CD8-positive, alpha-beta memory T cell (primary cell): ENCODE measurements around the gene MCM5. TPM values are rescaled to one million over a fixed set of nuclear protein-coding genes. Genes with fewer than 3 reads are reported as not detected.

Experiments
- CTCF ChIA-PET: fragments of 350-600 bp; sonication (Branson Sonifier 250); formaldehyde crosslinking; loops from one replicate; lab custom pipeline; 2021; ENCODE audit warnings: antibody characterized with exemption; lab: Charles Lee
- POLR2A ChIA-PET: fragments of 350-600 bp; sonication (Branson Sonifier 250); formaldehyde crosslinking; loops from one replicate; lab custom pipeline; 2021; ENCODE audit warnings: antibody characterized with exemption; lab: Charles Lee
- DNase-seq, 5 donors: peaks; one replicate each; pipeline versions ENCODE4 v3.0.0 to v3.0.0-alpha.2; 2020 to 2022; ENCODE audit warnings: mixed read lengths in 1 of 5
- H3K27ac ChIP-seq: one replicate; pipeline ENCODE4 v1.7.0; 2013; ENCODE audit warnings: low read depth, mild to moderate bottlenecking, low read length, moderate library complexity
- H3K27me3 ChIP-seq: 2 replicates; pipeline ENCODE4 v1.7.0; 2013; ENCODE audit warnings: low read length, mild to moderate bottlenecking; ENCODE audit not compliant: insufficient read depth, poor library complexity, severe bottlenecking
- H3K36me3 ChIP-seq: 2 replicates; pipeline ENCODE4 v1.7.0; 2013; ENCODE audit warnings: mild to moderate bottlenecking, low read length, moderate library complexity; ENCODE audit not compliant: insufficient read depth
- H3K4me1 ChIP-seq: 2 replicates; pipeline ENCODE4 v1.7.0; 2013; ENCODE audit warnings: mild to moderate bottlenecking, low read length, moderate library complexity; ENCODE audit not compliant: insufficient read depth
- H3K4me3 ChIP-seq: 2 replicates; pipeline ENCODE4 v1.7.0; 2013; ENCODE audit warnings: mild to moderate bottlenecking, low read length
- H3K9me3 ChIP-seq: 2 replicates; pipeline ENCODE4 v1.7.0; 2013; ENCODE audit warnings: mild to moderate bottlenecking, low read length
- H3K27ac Mint-ChIP-seq, 8 donors: one replicate each; pipeline ENCODE4 v1.8.0; 2020 to 2021; ENCODE audit warnings: mixed read lengths in 8 of 8, mild to moderate bottlenecking in 6 of 8, inconsistent platforms in 3 of 8, moderate library complexity in 3 of 8
- H3K27me3 Mint-ChIP-seq, 2 donors: one replicate each; pipeline ENCODE4 v1.8.0; 2020 to 2021; ENCODE audit warnings: mixed read lengths in 2 of 2, mild to moderate bottlenecking in 1 of 2, moderate library complexity in 1 of 2
- H3K36me3 Mint-ChIP-seq, 3 donors: one replicate each; pipeline ENCODE4 v1.8.0; 2020 to 2021; ENCODE audit warnings: mixed read lengths in 3 of 3, inconsistent platforms in 1 of 3, mild to moderate bottlenecking in 1 of 3
- H3K4me1 Mint-ChIP-seq, 3 donors: one replicate each; pipeline ENCODE4 v1.8.0; 2020 to 2021; ENCODE audit warnings: mixed read lengths in 3 of 3, inconsistent platforms in 1 of 3, mild to moderate bottlenecking in 1 of 3
- H3K4me3 Mint-ChIP-seq, 7 donors: one replicate each; pipeline ENCODE4 v1.8.0; 2020 to 2021; ENCODE audit warnings: mixed read lengths in 7 of 7, mild to moderate bottlenecking in 6 of 7, moderate library complexity in 4 of 7, inconsistent platforms in 2 of 7
- H3K9me3 Mint-ChIP-seq, 5 donors: one replicate each; pipeline ENCODE4 v1.8.0; 2020 to 2022; ENCODE audit warnings: mixed read lengths in 5 of 5, mild to moderate bottlenecking in 3 of 5, moderate library complexity in 2 of 5, inconsistent platforms in 1 of 5
- polyA plus RNA-seq: library from polyadenylated mRNA; unstranded; fragments of 300-500 nt; fragmentation: Illumina TruSeq; gene quantifications from one replicate; pipeline ENCODE4 v1.2.3, GENCODE V29; 2021
- total RNA-seq, 2 experiments: library from RNA; stranded (reverse); gene quantifications; one replicate each; pipeline ENCODE4 v1.2.3, GENCODE V29; 2021

Gene MCM5
- total and polyA plus RNA-seq, 3 experiments from 2014 or later = 28.4 to 300 (median 287) TPM

DNA sequence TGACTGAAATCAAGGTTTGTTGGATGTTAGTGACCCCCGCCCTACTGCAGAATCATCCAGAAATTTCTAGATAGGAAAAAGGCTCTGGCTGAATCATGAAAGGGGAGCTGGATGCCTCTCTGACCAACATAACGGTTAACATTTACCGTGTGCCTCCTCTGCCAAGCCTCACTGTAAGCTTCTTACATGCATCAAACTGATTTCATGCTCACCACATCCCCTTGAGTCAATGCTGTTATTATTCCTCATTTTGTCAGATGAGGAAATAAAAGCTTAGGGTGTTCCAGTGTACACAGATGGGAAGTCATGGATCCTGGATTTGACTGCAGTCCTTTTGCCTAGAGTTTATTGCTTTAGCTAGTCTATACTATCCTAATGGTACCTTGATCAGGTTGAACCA lies 24.9 kb upstream of the MCM5 start:
- Mint-ChIP-seq H3K27ac (no peak overlapping the region), H3K4me3 (peak overlapping the region in 1 of 7 donors; percentile 15), H3K4me1 (peaks cover 12 to 25% (median 13%) of the 10 kb centered on the region in 3 donors), H3K27me3 (peaks cover 0 to 2% of the 10 kb centered on the region in 2 donors), H3K9me3 (no peaks in the 10 kb centered on the region), H3K36me3 (no peaks in the 10 kb centered on the region)
- ChIA-PET POLR2A (no interaction called here), CTCF (interaction anchor here (1.4 to 1.6 kb wide), 2 partner anchors 9 to 24 kb away, joined by 4 to 7 read pairs; no protein-coding TSS in a partner anchor)
- DNase-seq = no peak
- Histone ChIP-seq H3K36me3 (no peaks in the 10 kb centered on the region), H3K27ac (no peak overlapping the region), H3K9me3 (no peaks in the 10 kb centered on the region), H3K4me3 (no peak overlapping the region), H3K27me3 (no peaks in the 10 kb centered on the region), H3K4me1 (peaks cover 10% of the 10 kb centered on the region)

DNA sequence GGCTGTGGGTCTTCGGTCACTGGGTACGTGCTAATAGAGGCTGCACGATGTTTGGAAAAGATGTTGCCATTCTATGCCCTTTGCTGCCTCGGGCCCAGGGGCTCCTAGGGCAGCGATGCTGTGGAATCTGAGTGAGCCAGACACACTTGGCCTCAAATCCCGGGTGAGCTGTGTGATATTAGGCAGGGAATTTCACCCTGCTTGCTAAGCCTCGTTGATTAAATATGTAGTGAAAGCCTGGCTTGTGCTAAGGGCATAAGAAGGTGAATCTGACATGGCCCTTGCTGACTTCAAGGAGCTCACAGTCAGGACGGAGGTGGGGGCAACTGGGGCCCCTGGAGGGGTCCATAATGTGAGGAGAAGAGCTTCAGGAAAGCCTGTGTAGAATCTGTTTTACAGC lies 24.4 kb upstream of the MCM5 start:
- no peak overlapping the region for H3K4me3 Mint-ChIP-seq
- peaks cover 0 to 5% of the 10 kb centered on the region in 2 donors for H3K27me3 Mint-ChIP-seq
- no peaks in the 10 kb centered on the region for H3K36me3 Mint-ChIP-seq
- peaks cover 12 to 25% (median 14%) of the 10 kb centered on the region in 3 donors for H3K4me1 Mint-ChIP-seq
- Histone ChIP-seq H3K4me1 (peaks cover 10% of the 10 kb centered on the region), H3K36me3 (no peaks in the 10 kb centered on the region), H3K9me3 (no peaks in the 10 kb centered on the region), H3K4me3 (no peak overlapping the region), H3K27me3 (no peaks in the 10 kb centered on the region), H3K27ac (no peak overlapping the region)
- ChIA-PET CTCF (interaction anchor here (1.4 to 1.6 kb wide), 2 partner anchors 9 to 25 kb away, joined by 4 to 7 read pairs; no protein-coding TSS in a partner anchor), POLR2A (no interaction called here)
- peak overlapping the region in 1 of 8 donors; percentile 33 for H3K27ac Mint-ChIP-seq
- no peak for DNase-seq
- H3K9me3 Mint-ChIP-seq = no peaks in the 10 kb centered on the region

DNA sequence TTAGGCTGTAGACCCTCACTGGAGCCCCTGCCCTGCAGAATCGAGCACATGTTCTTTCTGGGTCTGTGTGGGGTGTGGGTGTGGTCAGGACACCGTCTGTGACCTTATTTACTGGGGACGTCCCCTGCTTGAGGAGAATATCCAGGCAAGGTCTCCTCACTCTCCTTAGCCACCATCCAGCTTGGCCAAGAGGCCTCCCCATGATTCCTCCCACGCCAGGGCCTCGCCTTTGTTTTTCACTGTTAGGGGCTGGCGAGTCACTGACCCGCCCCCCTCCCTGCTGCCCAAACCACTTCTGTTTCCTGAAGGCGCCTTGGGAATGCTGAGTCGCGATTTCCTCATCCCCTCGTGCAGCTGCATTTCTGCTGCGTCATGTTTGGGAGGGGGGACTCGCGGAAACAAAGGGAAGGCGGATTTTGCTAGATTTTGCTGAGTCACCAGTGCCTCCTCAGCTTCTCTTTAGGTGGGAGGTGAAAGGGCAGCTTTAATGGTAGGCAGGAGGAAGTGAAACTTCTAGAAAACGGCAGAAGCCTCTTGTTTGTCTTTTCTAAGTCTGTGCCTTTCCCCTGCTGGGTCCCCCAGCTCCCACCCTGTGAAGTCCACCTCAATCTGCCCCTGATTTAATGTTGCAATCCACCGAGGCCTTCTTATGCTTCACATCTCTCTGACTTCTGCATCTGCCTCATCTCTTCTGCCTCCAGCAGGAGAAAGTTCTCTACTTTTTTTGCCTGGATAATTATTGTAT lies 23.0 kb upstream of the MCM5 start:
- peak overlapping the region; percentile 55 for H3K27ac ChIP-seq
- peak overlapping the region in 1 of 8 donors; percentile 2 for H3K27ac Mint-ChIP-seq
- POLR2A ChIA-PET = interaction anchor here (0.8 kb wide), 1 partner anchor 18 kb away, joined by 3 read pairs; no protein-coding TSS in a partner anchor

DNA sequence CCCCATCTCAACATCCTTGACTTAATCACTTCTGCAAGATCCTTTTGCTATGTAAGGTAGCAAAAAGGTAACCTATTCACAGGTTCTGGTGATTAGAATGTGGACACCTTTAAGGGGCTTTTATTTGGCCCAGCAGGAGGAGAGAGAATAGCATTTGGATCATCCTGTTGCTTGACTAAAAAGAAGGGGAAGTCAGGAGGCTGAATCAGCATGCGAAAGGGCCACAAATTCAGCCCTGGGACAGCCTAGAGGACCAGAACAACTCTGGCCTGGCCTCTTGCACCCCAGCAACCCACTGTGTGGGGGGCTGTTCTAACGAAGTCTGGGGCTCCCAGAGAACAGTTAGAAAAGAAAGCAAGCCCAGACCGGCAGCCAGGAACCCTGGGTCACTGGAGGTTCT lies 22.2 kb upstream of the MCM5 start:
- DNase-seq = no peak
- Mint-ChIP-seq H3K4me1 (peaks cover 10 to 24% (median 22%) of the 10 kb centered on the region in 3 donors), H3K4me3 (no peak overlapping the region), H3K36me3 (no peaks in the 10 kb centered on the region), H3K9me3 (no peaks in the 10 kb centered on the region), H3K27ac (no peak overlapping the region), H3K27me3 (peaks cover 10% of the 10 kb centered on the region in 2 donors)
- no peaks in the 10 kb centered on the region for H3K36me3 ChIP-seq
- H3K4me1 ChIP-seq = peaks cover 14% of the 10 kb centered on the region
- ChIA-PET POLR2A (no interaction called here), CTCF (no interaction called here)
- H3K27ac ChIP-seq = peak overlapping the region; percentile 55
- H3K4me3 ChIP-seq = no peak overlapping the region
- H3K27me3 ChIP-seq = no peaks in the 10 kb centered on the region
- H3K9me3 ChIP-seq = no peaks in the 10 kb centered on the region

More for the DNA sequence above, 23.0 kb upstream of the MCM5 start:
- CTCF ChIA-PET = interaction anchor here (0.9 kb wide), 1 partner anchor 189 kb away, joined by 3 read pairs; no protein-coding TSS in a partner anchor
- Mint-ChIP-seq H3K27me3 (peaks cover 6 to 10% of the 10 kb centered on the region in 2 donors), H3K36me3 (no peaks in the 10 kb centered on the region), H3K9me3 (no peaks in the 10 kb centered on the region), H3K4me1 (peaks cover 13 to 27% (median 20%) of the 10 kb centered on the region in 3 donors), H3K4me3 (no peak overlapping the region)
- no peak overlapping the region for H3K4me3 ChIP-seq
- peak in 1 of 5 donors; percentile 51 for DNase-seq
- no peaks in the 10 kb centered on the region for H3K36me3 ChIP-seq
- H3K4me1 ChIP-seq = peaks cover 14% of the 10 kb centered on the region
- H3K9me3 ChIP-seq = no peaks in the 10 kb centered on the region
- no peaks in the 10 kb centered on the region for H3K27me3 ChIP-seq

DNA sequence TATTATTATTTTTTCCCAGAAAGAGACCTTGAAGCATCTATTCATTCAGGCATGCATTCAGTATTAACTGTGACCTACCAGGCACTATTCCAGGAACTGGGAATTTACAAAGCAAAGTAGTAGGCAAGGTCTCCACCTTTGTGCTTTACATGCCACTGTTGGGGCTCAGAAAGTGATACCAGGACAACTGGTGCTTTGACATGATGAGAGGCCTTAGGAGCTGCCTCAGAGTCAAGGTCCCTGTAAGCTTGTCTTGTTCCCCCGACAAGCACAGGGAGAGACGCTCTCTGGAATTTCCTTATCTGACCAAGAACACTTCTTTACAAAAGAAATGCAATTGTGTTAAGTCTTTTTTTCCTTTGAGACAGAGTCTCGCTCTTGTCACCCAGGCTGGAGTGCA lies 21.3 kb upstream of the MCM5 start:
- ChIA-PET CTCF (no interaction called here), POLR2A (no interaction called here)
- no peak overlapping the region for H3K4me3 ChIP-seq
- peaks cover 7% of the 10 kb centered on the region for H3K27me3 ChIP-seq
- no peak overlapping the region for H3K27ac ChIP-seq
- Mint-ChIP-seq H3K36me3 (no peaks in the 10 kb centered on the region), H3K4me1 (peaks cover 10 to 24% (median 22%) of the 10 kb centered on the region in 3 donors), H3K27ac (no peak overlapping the region), H3K27me3 (peaks cover 15 to 16% of the 10 kb centered on the region in 2 donors), H3K9me3 (no peaks in the 10 kb centered on the region), H3K4me3 (peak overlapping the region in 1 of 7 donors; percentile 44)
- DNase-seq = no peak
- H3K4me1 ChIP-seq = peaks cover 14% of the 10 kb centered on the region
- H3K9me3 ChIP-seq = no peaks in the 10 kb centered on the region
- H3K36me3 ChIP-seq = no peaks in the 10 kb centered on the region

GRCh38 chr22:35379146-35379993 lies 20.6 kb upstream of the MCM5 start:
- Histone ChIP-seq H3K27me3 (peaks cover 9% of the 10 kb centered on the region), H3K4me1 (peaks cover 14% of the 10 kb centered on the region), H3K4me3 (no peak overlapping the region), H3K36me3 (no peaks in the 10 kb centered on the region), H3K9me3 (no peaks in the 10 kb centered on the region), H3K27ac (no peak overlapping the region)
- CTCF ChIA-PET = interaction anchor here (0.9 kb wide), 1 partner anchor 24 kb away, joined by 3 read pairs; no protein-coding TSS in a partner anchor
- Mint-ChIP-seq H3K36me3 (no peaks in the 10 kb centered on the region), H3K4me3 (peak overlapping the region in 1 of 7 donors; percentile 44), H3K4me1 (peaks cover 10 to 24% (median 22%) of the 10 kb centered on the region in 3 donors), H3K27me3 (peaks cover 20 to 23% of the 10 kb centered on the region in 2 donors), H3K27ac (no peak overlapping the region), H3K9me3 (no peaks in the 10 kb centered on the region)
- no peak for DNase-seq
- POLR2A ChIA-PET = interaction anchor here (0.6 kb wide), 1 partner anchor 15 kb away, joined by 11 read pairs; no protein-coding TSS in a partner anchor

- H3K27ac ChIP-seq = no peak overlapping the region
- Mint-ChIP-seq H3K27me3 (peaks cover 20 to 29% of the 10 kb centered on the region in 2 donors), H3K27ac (no peak overlapping the region), H3K4me3 (peak overlapping the region in 2 of 7 donors; percentile 35 to 85), H3K4me1 (peaks cover 10 to 24% (median 22%) of the 10 kb centered on the region in 3 donors), H3K36me3 (no peaks in the 10 kb centered on the region), H3K9me3 (no peaks in the 10 kb centered on the region)
- peaks cover 14% of the 10 kb centered on the region for H3K4me1 ChIP-seq
- no peak for DNase-seq
- no peak overlapping the region for H3K4me3 ChIP-seq
- H3K9me3 ChIP-seq = no peaks in the 10 kb centered on the region
- CTCF ChIA-PET = interaction anchor here (0.9 kb wide), 1 partner anchor 24 kb away, joined by 3 read pairs; no protein-coding TSS in a partner anchor
- H3K27me3 ChIP-seq = peaks cover 9% of the 10 kb centered on the region
- no peaks in the 10 kb centered on the region for H3K36me3 ChIP-seq
- POLR2A ChIA-PET = interaction anchor here (0.6 kb wide), 1 partner anchor 15 kb away, joined by 11 read pairs; no protein-coding TSS in a partner anchor
Measured at GRCh38 chr22:35380013-35380412, 19.9 kb upstream of the MCM5 start.
